GM12865 (cell line): ENCODE results near the gene SERPINC1.

Source experiments
- DNase-seq: peaks from one replicate; pipeline ENCODE4 v3.0.0; 2010; ENCODE audit warnings: low read depth
- H3K4me3 ChIP-seq: 2 replicates; pipeline ENCODE4 v1.5.1; 2011; ENCODE audit warnings: mild to moderate bottlenecking, low read depth, low read length, control low read depth
- CTCF ChIP-seq: IDR thresholded peaks from 2 replicates; pipeline ENCODE4 v1.5.1; 2011; ENCODE audit warnings: low read length, control low read depth, low read depth, inconsistent platforms; ENCODE audit not compliant: insufficient read depth; ENCODE audit errors: missing control alignments

SERPINC1 gene

GRCh38 chr1:173915596-173915995 is 1.5 kb downstream of the SERPINC1 start:
- TF ChIP-seq CTCF, result no peak
- no peak overlapping the region for H3K4me3 ChIP-seq
- no peak for DNase-seq

- no peak overlapping the region for H3K4me3 ChIP-seq
- peak; percentile 77 for TF ChIP-seq CTCF
- DNase-seq, result peak; percentile 62
Observed at GRCh38 chr1:173914366-173914871, 2.7 kb downstream of the SERPINC1 start.

GRCh38 chr1:173913111-173913510 is 4.0 kb downstream of the SERPINC1 start:
- no peak for DNase-seq
- no peak for TF ChIP-seq CTCF

GRCh38 chr1:173903827-173904531 is 13.1 kb downstream of the SERPINC1 start:
- no peak for DNase-seq
- TF ChIP-seq CTCF, result no peak
- H3K4me3 ChIP-seq, result no peak overlapping the region

More at GRCh38 chr1:173913111-173913510, 4.0 kb downstream of the SERPINC1 start:
- no peak overlapping the region for H3K4me3 ChIP-seq

- no peak overlapping the region for H3K4me3 ChIP-seq
- no peak for TF ChIP-seq CTCF
- no peak for DNase-seq
Observed at GRCh38 chr1:173900992-173901391, 16.1 kb downstream of the SERPINC1 start.

- H3K4me3 ChIP-seq, result no peak overlapping the region
- peak; percentile 42 for DNase-seq
- TF ChIP-seq CTCF, result no peak
Observed at GRCh38 chr1:173900427-173900826, 16.7 kb downstream of the SERPINC1 start.

- no peak overlapping the region for H3K4me3 ChIP-seq
- DNase-seq, result no peak
- no peak for TF ChIP-seq CTCF
Observed at GRCh38 chr1:173894189-173894588, 22.9 kb downstream of the SERPINC1 start.
